Left lobe of liver (tissue), 2 donors: ENCODE measurements around the gene NFIA. TPM values are rescaled to one million over a fixed set of nuclear protein-coding genes. Genes with fewer than 3 reads are reported as not detected.
A peak's percentile ranks its signal among the peaks of the same experiment; 100 is the strongest.

Experiments
- ATAC-seq: fragments of 200-7000 bp; cut with Tn5 transposase; one replicate; pipeline ENCODE4 v1.9.1; 2020; ENCODE audit warnings: mild to moderate bottlenecking, moderate library complexity
- DNase-seq: peaks from one replicate; pipeline ENCODE4 v3.0.0-alpha.2; 2020; ENCODE audit warnings: low spot score
- total RNA-seq: library from RNA; stranded (reverse); gene quantifications from one replicate; pipeline ENCODE4 v1.2.1, GENCODE V29; 2021
- donor health status: DM: no; HTN: no; CAD: no; lungs with moderate emphysema.
- donor health status: DM: no; HTN: yes; CAD: no.

NFIA gene
- total RNA-seq, 1 donor from 2014 or later: 69.9 TPM

DNA sequence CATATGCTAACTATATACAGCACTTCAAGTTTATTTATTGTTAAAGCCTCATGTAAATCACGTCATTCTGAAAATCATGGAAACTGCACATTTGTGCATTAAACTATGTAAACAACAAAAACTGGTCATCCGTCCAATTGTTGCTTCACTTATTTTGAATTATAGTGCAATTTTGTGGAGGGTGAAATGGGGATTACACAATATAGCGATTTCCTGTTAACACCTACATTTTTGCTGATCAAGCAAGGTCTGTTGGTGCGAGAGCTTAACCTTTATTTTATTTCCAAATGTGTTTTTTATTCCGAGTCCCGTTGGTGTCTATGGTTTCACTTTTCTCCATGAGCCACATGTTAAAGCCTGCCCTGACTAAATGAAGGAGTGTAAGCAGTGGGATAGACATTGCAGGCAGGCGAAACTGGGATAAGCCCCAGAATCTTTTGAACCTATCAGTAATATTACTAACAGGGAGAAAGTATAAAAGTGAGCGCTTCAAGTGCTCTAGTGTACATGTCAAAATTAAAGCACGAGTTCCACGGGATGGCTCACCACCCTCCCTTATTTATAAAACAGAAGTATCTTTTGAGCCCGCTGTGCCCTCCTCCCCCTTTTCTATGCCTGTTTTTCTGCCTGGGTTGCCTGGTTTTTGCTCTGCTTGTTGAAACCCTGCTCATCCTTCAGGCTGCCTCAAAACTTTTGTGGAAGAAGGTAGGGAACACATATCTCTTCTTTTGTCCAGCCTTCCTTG lies 120.7 kb downstream of the NFIA start:
- ATAC-seq: peak; percentile 71
- no peak for DNase-seq

DNA sequence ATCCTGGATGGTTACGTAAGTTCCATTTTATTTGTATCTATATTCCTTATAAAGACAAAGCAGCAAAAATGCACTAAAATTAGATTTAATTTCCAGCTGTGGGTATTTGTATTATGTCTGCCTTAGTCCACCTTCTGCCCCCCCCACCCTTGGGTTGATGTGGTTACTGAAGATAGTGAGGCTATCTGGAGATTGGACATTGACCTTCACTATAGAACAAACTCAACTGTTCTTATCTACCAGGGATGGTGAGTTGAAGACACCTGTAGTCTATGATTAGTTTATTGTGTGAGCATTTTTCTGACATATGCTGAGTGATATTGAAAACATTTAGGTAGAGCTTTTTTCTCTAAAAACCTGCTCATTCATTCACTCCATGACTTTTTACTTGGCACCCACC lies 122.2 kb downstream of the NFIA start:
- no peak for DNase-seq

DNA sequence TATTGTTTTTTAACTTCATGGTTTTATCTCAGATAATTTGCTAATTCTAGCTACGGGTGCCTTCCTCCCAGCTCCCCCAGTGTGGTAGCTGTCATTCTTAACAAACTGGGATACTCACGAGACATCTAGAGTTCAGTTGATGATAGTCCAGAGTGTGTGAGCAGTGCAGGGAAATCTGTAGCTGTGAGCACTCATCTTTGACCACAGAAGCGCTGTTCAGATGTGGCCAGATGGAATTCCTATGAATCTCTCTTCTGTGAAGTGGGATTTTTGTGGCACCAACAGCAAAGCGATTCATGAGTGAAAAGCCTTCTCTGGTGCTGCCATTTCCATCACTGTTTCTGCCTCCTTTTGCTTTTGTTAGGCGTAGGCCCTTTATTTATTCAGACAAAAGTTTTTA lies 125.1 kb downstream of the NFIA start:
- ATAC-seq (no peak), DNase-seq (no peak)

More for the DNA sequence above, 122.2 kb downstream of the NFIA start:
- ATAC-seq: no peak

GRCh38 chr1:61208172-61208571 lies 125.8 kb downstream of the NFIA start:
- DNase-seq (no peak), ATAC-seq (peak; percentile 8)

DNA sequence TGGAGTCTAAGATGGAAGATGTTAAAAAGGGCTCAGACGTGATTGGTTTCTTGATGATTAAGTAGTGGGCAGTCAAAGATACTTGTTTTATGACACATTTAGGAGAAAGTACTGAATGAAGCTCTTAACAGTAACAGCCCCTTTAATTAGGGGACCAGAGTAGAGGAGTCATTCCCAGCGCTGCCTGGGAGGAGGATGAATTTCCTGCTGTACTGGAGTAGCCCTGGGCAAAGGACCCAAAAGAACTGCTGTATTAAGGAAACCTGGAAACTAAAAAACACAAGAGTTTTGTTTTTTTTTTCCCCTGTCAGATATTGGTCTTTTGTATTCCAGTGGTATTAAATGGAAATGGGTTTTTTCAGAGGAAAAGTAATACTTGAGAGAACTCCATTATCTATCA lies 126.5 kb downstream of the NFIA start:
- ATAC-seq (no peak), DNase-seq (no peak)

GRCh38 chr1:61210435-61211154 lies 128.2 kb downstream of the NFIA start:
- ATAC-seq: peak; percentile 23
- no peak for DNase-seq

- ATAC-seq: peak; percentile 85
These were observed 131.1 kb downstream of the NFIA start for GRCh38 chr1:61213245-61214011.

DNA sequence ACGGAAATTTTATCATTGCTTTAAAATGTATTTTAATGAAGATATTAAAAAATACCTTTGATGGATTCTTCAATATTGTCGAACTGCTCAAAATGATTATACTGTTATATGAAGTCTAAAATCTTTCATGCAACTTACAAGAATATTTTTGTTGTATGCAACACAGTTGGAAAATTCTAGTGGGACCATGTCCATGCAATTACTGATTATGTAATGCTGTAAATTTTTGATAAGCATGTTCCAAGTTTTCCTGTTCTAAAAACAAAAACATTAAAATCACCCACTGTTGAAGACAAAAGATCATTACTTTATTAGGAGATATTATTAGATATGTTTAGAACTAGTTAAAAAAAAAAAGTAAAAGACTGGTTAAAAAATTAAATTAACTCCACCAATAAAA lies 132.8 kb downstream of the NFIA start:
- DNase-seq: no peak
- ATAC-seq: no peak

More at GRCh38 chr1:61213245-61214011, 131.1 kb downstream of the NFIA start:
- peak; percentile 90 for DNase-seq

- ATAC-seq: peak; percentile 72
- peak; percentile 78 for DNase-seq
These were observed 133.4 kb downstream of the NFIA start for GRCh38 chr1:61215676-61216289.

DNA sequence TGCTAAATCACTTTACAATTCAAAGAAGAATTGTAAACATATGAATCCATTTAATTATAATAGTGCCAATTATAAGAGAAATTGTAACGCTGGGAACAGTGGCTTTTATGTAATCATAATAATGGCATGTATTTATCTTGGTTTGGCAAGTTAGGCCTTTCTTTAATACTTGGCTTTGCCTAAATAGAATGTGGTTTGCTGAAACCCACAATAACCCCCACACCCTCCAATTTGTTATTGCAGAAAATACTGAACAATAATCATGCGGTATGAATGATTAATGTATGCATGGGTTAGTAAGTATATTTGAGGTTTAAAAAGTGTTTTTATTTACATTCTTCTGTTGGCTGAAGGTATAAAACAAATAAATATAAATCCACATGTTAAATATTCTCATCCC lies 138.2 kb downstream of the NFIA start:
- DNase-seq: no peak

GRCh38 chr1:61221642-61222041 lies 139.3 kb downstream of the NFIA start:
- ATAC-seq (no peak), DNase-seq (no peak)

More for the DNA sequence above, 138.2 kb downstream of the NFIA start:
- no peak for ATAC-seq

DNA sequence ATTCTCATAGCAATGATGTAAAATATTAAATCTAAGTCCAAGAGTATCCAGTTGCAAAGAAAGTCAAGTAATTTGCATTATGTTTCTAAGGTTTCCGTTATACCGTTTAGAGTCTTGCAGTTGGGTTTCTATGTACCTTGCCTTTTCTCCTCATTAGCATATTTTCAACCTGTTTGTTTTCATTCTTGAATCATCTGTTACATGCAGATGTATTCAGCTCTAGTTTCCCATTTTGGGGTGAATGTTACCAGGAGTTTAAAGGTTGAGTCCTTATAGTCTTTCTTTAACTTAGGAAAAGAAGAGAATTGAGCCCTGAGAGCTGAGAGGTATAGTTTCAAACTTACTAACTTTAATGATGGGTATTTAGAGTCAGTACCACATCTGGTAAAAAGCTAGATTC lies 139.9 kb downstream of the NFIA start:
- no peak for ATAC-seq
- no peak for DNase-seq

DNA sequence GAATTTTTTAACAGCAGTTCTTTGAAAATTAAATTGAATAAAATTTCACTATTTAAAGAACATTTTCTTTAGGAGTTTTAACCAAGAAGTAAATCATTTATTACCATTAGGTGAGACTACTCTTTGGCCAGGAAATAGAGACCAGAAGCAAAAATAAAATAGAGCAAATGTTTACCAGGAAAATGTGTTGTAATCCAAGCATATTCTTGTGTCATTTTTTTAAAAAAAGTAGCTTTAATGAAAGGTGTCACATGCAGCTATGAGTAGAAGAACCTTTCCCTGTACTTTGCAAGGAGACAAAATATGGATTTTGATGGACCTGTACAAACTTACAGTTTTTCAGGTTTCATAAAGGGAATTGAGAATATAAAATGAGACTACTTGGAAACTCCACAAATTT lies 140.8 kb downstream of the NFIA start:
- DNase-seq (no peak), ATAC-seq (peak; percentile 43)

GRCh38 chr1:61224609-61225008 lies 142.2 kb downstream of the NFIA start:
- DNase-seq: no peak
- ATAC-seq: no peak

DNA sequence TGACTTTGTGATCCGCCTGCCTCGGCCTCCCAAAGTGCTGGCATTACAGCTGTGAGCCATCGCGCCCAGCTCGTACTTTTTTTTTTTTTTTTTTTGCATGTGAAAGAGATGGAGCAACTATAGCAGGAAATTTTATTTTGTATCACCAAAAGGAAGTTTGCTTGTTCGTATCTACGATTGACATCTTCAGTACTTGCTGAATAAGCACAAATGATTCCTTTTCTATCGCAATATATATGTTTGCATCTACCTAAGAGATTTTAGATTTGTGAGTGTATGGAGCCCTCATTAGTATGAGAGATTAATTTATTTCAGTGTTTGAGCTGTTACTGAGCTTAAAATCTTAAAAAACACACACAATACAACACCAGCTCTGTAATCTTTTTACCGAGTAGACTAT lies 143.1 kb downstream of the NFIA start:
- DNase-seq (no peak), ATAC-seq (no peak)

GRCh38 chr1:61226791-61227567 lies 144.6 kb downstream of the NFIA start:
- ATAC-seq (peak; percentile 58), DNase-seq (peak; percentile 66)

DNA sequence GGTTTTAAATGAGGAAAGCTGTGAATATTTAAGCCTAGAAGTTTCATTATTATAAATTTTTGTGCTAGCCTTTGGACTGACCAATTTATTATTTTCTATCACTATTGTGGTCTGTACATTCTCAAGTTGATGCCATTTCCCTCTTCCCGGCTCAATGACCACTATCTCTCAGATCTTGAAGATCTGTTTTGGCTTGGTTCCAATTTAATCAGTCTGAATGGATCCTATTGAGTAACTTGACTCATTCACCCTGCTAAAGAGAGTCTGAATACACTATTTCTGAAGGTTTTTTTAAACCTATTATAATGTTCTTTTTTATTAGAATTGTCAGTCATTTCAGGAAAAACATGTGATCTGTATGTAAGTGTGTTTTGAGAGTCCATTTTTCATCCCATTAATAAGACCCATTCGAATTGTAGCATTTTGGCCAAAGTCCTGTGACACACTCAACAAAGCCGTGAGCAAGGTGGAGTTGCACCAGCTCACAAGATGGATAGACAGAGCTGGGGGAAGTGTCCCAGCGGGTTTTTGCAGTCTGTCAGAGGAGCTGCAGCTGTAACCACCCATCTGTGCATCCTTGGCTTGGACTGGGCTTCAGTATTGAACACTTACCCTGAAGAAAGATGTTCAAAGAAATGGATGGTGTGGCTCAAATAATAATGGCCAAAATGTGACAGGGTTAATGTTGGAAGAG lies 145.6 kb downstream of the NFIA start:
- DNase-seq (no peak), ATAC-seq (no peak)

DNA sequence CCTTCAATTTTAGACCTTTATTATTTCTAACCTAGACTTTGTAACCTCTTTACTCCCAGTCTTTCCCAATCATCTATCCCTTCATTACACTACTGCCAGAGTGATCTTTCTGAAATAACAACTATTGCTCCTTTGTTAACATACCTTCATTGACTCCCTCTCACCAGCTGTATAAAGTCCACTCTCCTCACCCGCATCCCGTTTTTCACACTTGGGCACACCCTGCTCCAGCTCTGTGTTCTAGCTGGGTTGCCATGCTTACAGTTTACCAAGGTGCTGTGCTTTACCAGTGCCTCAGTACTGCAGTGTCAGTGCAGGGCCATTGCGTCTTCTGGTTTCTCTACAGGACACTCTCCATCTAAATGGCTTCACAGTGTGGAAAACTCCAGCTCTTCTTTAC lies 148.2 kb downstream of the NFIA start:
- peak; percentile 75 for ATAC-seq
- peak; percentile 62 for DNase-seq

DNA sequence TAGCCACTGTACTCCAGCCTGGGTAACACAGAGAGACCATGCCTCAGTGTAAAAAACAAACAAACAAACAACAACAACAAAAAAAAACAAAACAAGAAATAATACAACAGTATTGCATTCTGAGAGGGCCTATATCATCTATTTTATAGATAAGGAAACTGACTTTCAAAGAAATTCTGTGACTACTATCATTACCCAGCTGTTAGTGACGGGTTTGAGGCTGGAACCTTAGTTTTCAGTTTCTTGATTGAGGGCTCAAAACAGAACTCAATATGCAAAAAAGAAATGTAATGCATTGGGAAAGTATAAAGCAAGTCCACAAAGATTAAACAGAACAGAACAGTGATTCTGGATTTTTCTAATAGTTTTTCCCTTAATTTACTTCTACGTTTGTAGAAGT lies 149.4 kb downstream of the NFIA start:
- DNase-seq (no peak), ATAC-seq (no peak)
